ENCODE measurements around the gene PTPRG.

DNA sequence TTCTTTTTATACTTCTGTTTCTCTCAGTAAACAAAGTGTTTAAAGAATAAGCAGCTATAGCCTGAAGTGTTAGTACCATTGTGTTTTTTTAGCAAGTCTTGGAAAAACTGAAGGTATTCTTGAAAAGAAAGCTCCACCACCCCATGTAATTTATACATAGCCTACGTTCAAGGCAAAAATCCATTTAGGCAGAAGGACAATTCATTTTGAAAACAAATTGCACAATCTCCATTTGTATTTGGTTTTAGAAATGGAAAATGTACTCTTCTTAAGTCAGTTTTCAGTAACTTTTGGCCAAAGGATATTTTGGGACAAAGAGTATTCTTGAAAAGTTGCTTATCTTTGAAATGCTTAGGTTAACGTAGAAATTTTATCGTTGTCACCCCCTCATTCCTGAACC lies 34.5 kb downstream of the PTPRG start:
- TF ChIP-seq, protein P1, sequence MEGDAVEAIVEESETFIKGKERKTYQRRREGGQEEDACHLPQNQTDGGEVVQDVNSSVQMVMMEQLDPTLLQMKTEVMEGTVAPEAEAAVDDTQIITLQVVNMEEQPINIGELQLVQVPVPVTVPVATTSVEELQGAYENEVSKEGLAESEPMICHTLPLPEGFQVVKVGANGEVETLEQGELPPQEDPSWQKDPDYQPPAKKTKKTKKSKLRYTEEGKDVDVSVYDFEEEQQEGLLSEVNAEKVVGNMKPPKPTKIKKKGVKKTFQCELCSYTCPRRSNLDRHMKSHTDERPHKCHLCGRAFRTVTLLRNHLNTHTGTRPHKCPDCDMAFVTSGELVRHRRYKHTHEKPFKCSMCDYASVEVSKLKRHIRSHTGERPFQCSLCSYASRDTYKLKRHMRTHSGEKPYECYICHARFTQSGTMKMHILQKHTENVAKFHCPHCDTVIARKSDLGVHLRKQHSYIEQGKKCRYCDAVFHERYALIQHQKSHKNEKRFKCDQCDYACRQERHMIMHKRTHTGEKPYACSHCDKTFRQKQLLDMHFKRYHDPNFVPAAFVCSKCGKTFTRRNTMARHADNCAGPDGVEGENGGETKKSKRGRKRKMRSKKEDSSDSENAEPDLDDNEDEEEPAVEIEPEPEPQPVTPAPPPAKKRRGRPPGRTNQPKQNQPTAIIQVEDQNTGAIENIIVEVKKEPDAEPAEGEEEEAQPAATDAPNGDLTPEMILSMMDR (IDR thresholded peaks at IDR 0.05; ENCODE audit: poor library complexity): no peak
- TF ChIP-seq EZH2 (IDR thresholded peaks at IDR 0.05; ENCODE audit: borderline replicate concordance) (no peak), EZH2phosphoT487 (IDR thresholded peaks at IDR 0.05; ENCODE audit: low read depth, severe bottlenecking, unreplicated experiment) (no peak)
